IPS-18a (cell line): ENCODE data around the gene TRNT1.

Experiments used
- H3K27ac ChIP-seq: one replicate; pipeline ENCODE4 v1.5.1; 2013; ENCODE audit warnings: low read length
- H3K27me3 ChIP-seq: one replicate; pipeline ENCODE4 v1.6.1; 2013; ENCODE audit warnings: mild to moderate bottlenecking, low read length; ENCODE audit not compliant: control insufficient read depth, insufficient read depth
- H3K36me3 ChIP-seq: one replicate; pipeline ENCODE4 v1.6.1; 2013; ENCODE audit warnings: low read depth, low read length; ENCODE audit not compliant: control insufficient read depth
- H3K4me1 ChIP-seq: one replicate; pipeline ENCODE4 v1.6.1; 2013; ENCODE audit warnings: low read depth, low read length; ENCODE audit not compliant: control insufficient read depth
- H3K4me3 ChIP-seq: one replicate; pipeline ENCODE4 v1.5.1; 2013; ENCODE audit warnings: low read length
- H3K9ac ChIP-seq: one replicate; pipeline ENCODE4 v1.6.1; 2013; ENCODE audit warnings: mild to moderate bottlenecking, low read length, moderate library complexity
- H3K9me3 ChIP-seq: one replicate; pipeline ENCODE4 v1.6.1; 2013; ENCODE audit warnings: low read depth, low read length; ENCODE audit not compliant: control insufficient read depth

Gene TRNT1

GRCh38 chr3:3117651-3118050 lies 9.1 kb upstream of the TRNT1 start:
- Histone ChIP-seq H3K36me3 (no peaks in the 10 kb centered on the region), H3K9me3 (no peaks in the 10 kb centered on the region), H3K4me1 (no peaks in the 10 kb centered on the region), H3K27me3 (no peaks in the 10 kb centered on the region), H3K9ac (no peak overlapping the region), H3K4me3 (no peak overlapping the region), H3K27ac (no peak overlapping the region)

GRCh38 chr3:3119393-3119851 lies 7.3 kb upstream of the TRNT1 start:
- Histone ChIP-seq H3K27me3 (no peaks in the 10 kb centered on the region), H3K4me1 (no peaks in the 10 kb centered on the region), H3K36me3 (no peaks in the 10 kb centered on the region), H3K27ac (no peak overlapping the region), H3K9me3 (no peaks in the 10 kb centered on the region), H3K9ac (no peak overlapping the region), H3K4me3 (no peak overlapping the region)

- H3K4me3 ChIP-seq: peak overlapping the region; percentile 84
- H3K9ac ChIP-seq: peak overlapping the region; percentile 96
- peak overlapping the region; percentile 73 for H3K27ac ChIP-seq
- H3K4me1 ChIP-seq: peaks cover 6% of the 10 kb centered on the region
- peaks cover 18% of the 10 kb centered on the region for H3K36me3 ChIP-seq
- H3K9me3 ChIP-seq: no peaks in the 10 kb centered on the region
- H3K27me3 ChIP-seq: no peaks in the 10 kb centered on the region
Observed at GRCh38 chr3:3125977-3126376, 763 bp upstream of the TRNT1 start.

- peak overlapping the region; percentile 84 for H3K4me3 ChIP-seq
- H3K4me1 ChIP-seq: peaks cover 6% of the 10 kb centered on the region
Observed at GRCh38 chr3:3127432-3128010, 781 bp downstream of the TRNT1 start.

GRCh38 chr3:3129579-3129978 lies 2.8 kb downstream of the TRNT1 start:
- no peak overlapping the region for H3K4me3 ChIP-seq
- peaks cover 6% of the 10 kb centered on the region for H3K4me1 ChIP-seq
- H3K27ac ChIP-seq: no peak overlapping the region
- H3K9ac ChIP-seq: no peak overlapping the region
- H3K9me3 ChIP-seq: no peaks in the 10 kb centered on the region
- H3K27me3 ChIP-seq: no peaks in the 10 kb centered on the region
- H3K36me3 ChIP-seq: peaks cover 30% of the 10 kb centered on the region

More at GRCh38 chr3:3127432-3128010, 781 bp downstream of the TRNT1 start:
- H3K27ac ChIP-seq: peak overlapping the region; percentile 82
- H3K9me3 ChIP-seq: no peaks in the 10 kb centered on the region
- no peaks in the 10 kb centered on the region for H3K27me3 ChIP-seq
- H3K9ac ChIP-seq: peak overlapping the region; percentile 96
- peaks cover 22% of the 10 kb centered on the region for H3K36me3 ChIP-seq

- Histone ChIP-seq H3K36me3 (peaks cover 51% of the 10 kb centered on the region), H3K27ac (no peak overlapping the region), H3K9me3 (no peaks in the 10 kb centered on the region), H3K4me3 (no peak overlapping the region), H3K27me3 (no peaks in the 10 kb centered on the region), H3K4me1 (no peaks in the 10 kb centered on the region), H3K9ac (no peak overlapping the region)
Observed at GRCh38 chr3:3133500-3133899, 6.8 kb downstream of the TRNT1 start.

GRCh38 chr3:3134750-3135448 lies 8.2 kb downstream of the TRNT1 start:
- no peak overlapping the region for H3K4me3 ChIP-seq
- H3K9me3 ChIP-seq: no peaks in the 10 kb centered on the region
- H3K9ac ChIP-seq: no peak overlapping the region
- H3K4me1 ChIP-seq: no peaks in the 10 kb centered on the region
- peaks cover 58% of the 10 kb centered on the region for H3K36me3 ChIP-seq
- no peaks in the 10 kb centered on the region for H3K27me3 ChIP-seq
- H3K27ac ChIP-seq: no peak overlapping the region

- peaks cover 68% of the 10 kb centered on the region for H3K36me3 ChIP-seq
- no peak overlapping the region for H3K27ac ChIP-seq
- no peaks in the 10 kb centered on the region for H3K27me3 ChIP-seq
- no peaks in the 10 kb centered on the region for H3K9me3 ChIP-seq
- H3K4me3 ChIP-seq: no peak overlapping the region
- H3K9ac ChIP-seq: no peak overlapping the region
- no peaks in the 10 kb centered on the region for H3K4me1 ChIP-seq
Observed at GRCh38 chr3:3137526-3137925, 10.8 kb downstream of the TRNT1 start.

- H3K4me1 ChIP-seq: no peaks in the 10 kb centered on the region
- no peak overlapping the region for H3K27ac ChIP-seq
- peaks cover 86% of the 10 kb centered on the region for H3K36me3 ChIP-seq
- no peaks in the 10 kb centered on the region for H3K27me3 ChIP-seq
- H3K9ac ChIP-seq: no peak overlapping the region
- no peaks in the 10 kb centered on the region for H3K9me3 ChIP-seq
- H3K4me3 ChIP-seq: no peak overlapping the region
Observed at GRCh38 chr3:3141939-3142338, 15.2 kb downstream of the TRNT1 start.

- no peak overlapping the region for H3K4me3 ChIP-seq
- no peaks in the 10 kb centered on the region for H3K9me3 ChIP-seq
- H3K4me1 ChIP-seq: no peaks in the 10 kb centered on the region
- H3K9ac ChIP-seq: no peak overlapping the region
- H3K36me3 ChIP-seq: peaks cover 90% of the 10 kb centered on the region
- no peak overlapping the region for H3K27ac ChIP-seq
- no peaks in the 10 kb centered on the region for H3K27me3 ChIP-seq
Observed at GRCh38 chr3:3145831-3146230, 19.1 kb downstream of the TRNT1 start.

- no peaks in the 10 kb centered on the region for H3K9me3 ChIP-seq
- H3K27ac ChIP-seq: no peak overlapping the region
- H3K4me1 ChIP-seq: no peaks in the 10 kb centered on the region
- H3K27me3 ChIP-seq: no peaks in the 10 kb centered on the region
- peaks cover 92% of the 10 kb centered on the region for H3K36me3 ChIP-seq
- H3K9ac ChIP-seq: no peak overlapping the region
- H3K4me3 ChIP-seq: no peak overlapping the region
Observed at GRCh38 chr3:3149560-3149959, 22.8 kb downstream of the TRNT1 start.

GRCh38 chr3:3151513-3151912 lies 24.8 kb downstream of the TRNT1 start:
- peaks cover 78% of the 10 kb centered on the region for H3K36me3 ChIP-seq
- no peak overlapping the region for H3K27ac ChIP-seq
- no peak overlapping the region for H3K9ac ChIP-seq
- H3K9me3 ChIP-seq: no peaks in the 10 kb centered on the region
- H3K27me3 ChIP-seq: no peaks in the 10 kb centered on the region
- no peak overlapping the region for H3K4me3 ChIP-seq
- H3K4me1 ChIP-seq: no peaks in the 10 kb centered on the region
